Measurements from ENCODE around the gene SERAC1. TPM values are rescaled to one million over a fixed set of nuclear protein-coding genes. Genes with fewer than 3 reads are reported as not detected.
A peak's percentile ranks its signal among the peaks of the same experiment; 100 is the strongest.

The SERAC1 gene
- total RNA-seq, 4 donors from 2014 or later: 14.9 to 17.6 (median 17.0) TPM

DNA sequence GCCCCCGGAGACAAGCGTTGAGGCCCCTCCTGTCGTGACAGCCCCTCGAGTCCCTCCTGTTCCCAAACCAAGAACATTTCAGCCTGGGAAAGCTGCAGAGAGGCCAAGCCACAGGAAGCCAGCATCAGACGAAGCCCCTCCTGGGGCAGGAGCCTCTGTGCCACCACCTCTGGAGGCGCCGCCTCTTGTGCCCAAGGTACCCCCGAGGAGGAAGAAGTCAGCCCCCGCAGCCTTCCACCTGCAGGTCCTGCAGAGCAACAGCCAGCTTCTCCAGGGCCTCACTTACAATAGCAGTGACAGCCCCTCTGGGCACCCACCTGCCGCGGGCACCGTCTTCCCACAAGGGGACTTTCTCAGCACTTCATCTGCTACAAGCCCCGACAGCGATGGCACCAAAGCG lies 72.4 kb downstream of the SERAC1 start:
- Histone ChIP-seq H3K4me1 (peaks cover 0 to 3% of the 10 kb centered on the region in 2 donors), H3K9me3 (no peaks in the 10 kb centered on the region), H3K4me3 (replicated peaks in 1 of 3) (no peak overlapping the region), H3K27ac (no peak overlapping the region), H3K36me3 (peaks cover 7 to 25% of the 10 kb centered on the region in 2 donors), H3K27me3 (no peaks in the 10 kb centered on the region)
- no peak for TF ChIP-seq CTCF (IDR thresholded peaks at IDR 0.05)
- no peak for TF ChIP-seq POLR2A (IDR thresholded peaks at IDR 0.05)
- WGBS, 2 donors: 94 to 98% methylated on average over 11 to 15 of the region's 15 CpGs
- DNase-seq: no peak
- intact Hi-C loops (cut with DNase I): no loop called here

- no peaks in the 10 kb centered on the region for H3K9me3 ChIP-seq
- TF ChIP-seq CTCF (IDR thresholded peaks at IDR 0.05): no peak
- no peak for TF ChIP-seq POLR2A (IDR thresholded peaks at IDR 0.05)
Observed at GRCh38 chr6:158095031-158095430, 73.0 kb downstream of the SERAC1 start.

DNA sequence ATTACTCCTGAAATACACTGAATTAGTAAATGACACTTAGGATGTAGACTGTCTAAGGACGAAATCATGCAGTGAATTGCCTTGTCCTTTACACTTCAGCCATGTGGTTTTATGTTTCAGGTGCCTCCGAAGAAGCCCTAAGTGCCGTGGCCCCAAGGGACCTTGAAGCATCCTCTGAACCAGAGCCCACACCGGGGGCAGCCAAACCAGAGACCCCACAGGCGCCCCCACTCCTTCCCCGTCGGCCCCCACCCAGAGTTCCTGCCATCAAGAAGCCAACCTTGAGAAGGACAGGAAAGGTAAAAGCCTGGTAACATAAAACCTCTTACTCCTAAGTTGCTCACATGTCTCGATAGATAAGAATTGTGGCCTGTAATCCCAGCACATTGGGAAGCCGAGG lies 75.3 kb downstream of the SERAC1 start:
- TF ChIP-seq POLR2A (IDR thresholded peaks at IDR 0.05): no peak
- no peak for TF ChIP-seq CTCF (IDR thresholded peaks at IDR 0.05)
- no peak overlapping the region for H3K27ac ChIP-seq
- no peak overlapping the region for H3K4me3 ChIP-seq (replicated peaks in 1 of 3)
- intact Hi-C loops (cut with DNase I): no loop called here
- H3K27me3 ChIP-seq: no peaks in the 10 kb centered on the region
- H3K4me1 ChIP-seq: no peaks in the 10 kb centered on the region
- H3K9me3 ChIP-seq: no peaks in the 10 kb centered on the region
- WGBS, 2 donors: 93 to 94% methylated on average over 9 of the region's 9 CpGs
- peaks cover 7 to 25% of the 10 kb centered on the region in 2 donors for H3K36me3 ChIP-seq
- no peak for DNase-seq

More at GRCh38 chr6:158095031-158095430, 73.0 kb downstream of the SERAC1 start:
- Histone ChIP-seq H3K27me3 (no peaks in the 10 kb centered on the region), H3K36me3 (peaks cover 7 to 25% of the 10 kb centered on the region in 2 donors), H3K4me1 (peaks cover 0 to 3% of the 10 kb centered on the region in 2 donors), H3K27ac (no peak overlapping the region), H3K4me3 (replicated peaks in 1 of 3) (no peak overlapping the region)
- DNase-seq: no peak
- intact Hi-C loops (cut with DNase I): no loop called here
- WGBS, 2 donors: 93% methylated on average over 6 of the region's 6 CpGs

GRCh38 chr6:158087224-158087867 lies 80.7 kb downstream of the SERAC1 start:
- no peak for TF ChIP-seq CTCF (IDR thresholded peaks at IDR 0.05)
- no peak for TF ChIP-seq POLR2A (IDR thresholded peaks at IDR 0.05)
- H3K4me1 ChIP-seq: peaks cover 22% of the 10 kb centered on the region in 2 donors
- H3K36me3 ChIP-seq: no peaks in the 10 kb centered on the region
- DNase-seq: no peak
- H3K27ac ChIP-seq: peak overlapping the region; percentile 72 to 94 (median 85)
- 83 to 87% methylated on average over 14 of the region's 14 CpGs for WGBS, 2 donors
- H3K27me3 ChIP-seq: no peaks in the 10 kb centered on the region
- H3K9me3 ChIP-seq: no peaks in the 10 kb centered on the region
- H3K4me3 ChIP-seq (replicated peaks in 1 of 3): peak overlapping the region in 1 of 3 donors; percentile 23
- intact Hi-C loops (cut with DNase I): no loop called here

- intact Hi-C loops (cut with DNase I): no loop called here
Observed at GRCh38 chr6:158086504-158087223, 81.4 kb downstream of the SERAC1 start.

More at GRCh38 chr6:158086504-158087223, 81.4 kb downstream of the SERAC1 start:
- H3K27ac ChIP-seq: peak overlapping the region; percentile 72 to 94 (median 85)
- WGBS, 2 donors: 24 to 35% methylated on average over 19 to 27 of the region's 32 CpGs
- H3K27me3 ChIP-seq: no peaks in the 10 kb centered on the region
- peak; percentile 87 to 90 for DNase-seq
- TF ChIP-seq CTCF (IDR thresholded peaks at IDR 0.05): no peak
- no peak for TF ChIP-seq POLR2A (IDR thresholded peaks at IDR 0.05)
- H3K36me3 ChIP-seq: no peaks in the 10 kb centered on the region
- no peaks in the 10 kb centered on the region for H3K9me3 ChIP-seq
- H3K4me3 ChIP-seq (replicated peaks in 1 of 3): peak overlapping the region in 1 of 3 donors; percentile 23
- H3K4me1 ChIP-seq: peaks cover 22% of the 10 kb centered on the region in 2 donors
